Mesenchymal stem cell (in vitro differentiated cells and primary cell): Measurements from ENCODE around the gene LAMP1.

Experiments used
- DNase-seq: peaks from one replicate; pipeline ENCODE4 v3.0.0-alpha.2; 2013
- H2AFZ ChIP-seq: one replicate; pipeline ENCODE4 v1.6.1; 2013; ENCODE audit warnings: low read depth, mild to moderate bottlenecking, control low read depth, inconsistent platforms, low read length, moderate library complexity
- H2AK5ac ChIP-seq: 2 replicates; pipeline ENCODE4 v1.6.1; 2013; ENCODE audit warnings: low read length, moderate library complexity, mild to moderate bottlenecking, inconsistent platforms; ENCODE audit not compliant: severe bottlenecking
- H2BK120ac ChIP-seq: one replicate; pipeline ENCODE4 v1.6.1; 2013; ENCODE audit warnings: low read depth, mild to moderate bottlenecking, inconsistent platforms, low read length, moderate library complexity
- H2BK12ac ChIP-seq, 2 experiments: one replicate each; pipeline ENCODE4 v1.6.1; 2013; ENCODE audit warnings: inconsistent platforms in 2 of 2, low read length in 2 of 2, mild to moderate bottlenecking in 2 of 2, moderate library complexity in 2 of 2, control low read depth in 1 of 2
- H2BK15ac ChIP-seq: one replicate; pipeline ENCODE4 v1.6.1; 2013; ENCODE audit warnings: mild to moderate bottlenecking, low read depth, inconsistent platforms; ENCODE audit not compliant: poor library complexity, severe bottlenecking
- H2BK5ac ChIP-seq: 2 replicates; pipeline ENCODE4 v1.6.1; 2013; ENCODE audit warnings: low read depth, mild to moderate bottlenecking, low read length, control low read depth, inconsistent platforms; ENCODE audit not compliant: poor library complexity, severe bottlenecking
- H3K14ac ChIP-seq, 2 experiments: one replicate each; pipeline ENCODE4 v1.6.1; 2013; ENCODE audit warnings: inconsistent platforms in 2 of 2, low read length in 2 of 2, control low read depth in 1 of 2, mild to moderate bottlenecking in 1 of 2, moderate library complexity in 1 of 2
- H3K18ac ChIP-seq, 2 experiments: one replicate each; pipeline ENCODE4 v1.6.1; 2013; ENCODE audit warnings: inconsistent platforms in 2 of 2, low read length in 2 of 2, control low read depth in 1 of 2, low read depth in 1 of 2, mild to moderate bottlenecking in 1 of 2
- H3K23ac ChIP-seq, 2 experiments: one replicate each; pipeline ENCODE4 v1.6.1; 2013; ENCODE audit warnings: inconsistent platforms in 2 of 2, low read length in 2 of 2, mild to moderate bottlenecking in 2 of 2, moderate library complexity in 2 of 2, control low read depth in 1 of 2
- H3K27ac ChIP-seq: 2 replicates; pipeline ENCODE4 v1.5.1; 2013; ENCODE audit warnings: mild to moderate bottlenecking, moderate library complexity, low read length, control low read depth, inconsistent platforms; ENCODE audit not compliant: poor library complexity, severe bottlenecking
- H3K27me3 ChIP-seq, 2 experiments: 2 replicates each; pipeline versions ENCODE4 v1.6.1 to v1.7.0; 2013; ENCODE audit warnings: low read length in 2 of 2, mild to moderate bottlenecking in 2 of 2, moderate library complexity in 2 of 2, control low read depth in 1 of 2, inconsistent platforms in 1 of 2; ENCODE audit not compliant: control insufficient read depth in 1 of 2, insufficient read depth in 1 of 2
- H3K36me3 ChIP-seq, 2 experiments: 2 replicates each; pipeline versions ENCODE4 v1.6.1 to v1.7.0; 2013; ENCODE audit warnings: low read length in 2 of 2, control low read depth in 1 of 2, inconsistent platforms in 1 of 2, low read depth in 1 of 2, mild to moderate bottlenecking in 1 of 2; ENCODE audit not compliant: insufficient read depth in 2 of 2, control insufficient read depth in 1 of 2
- H3K4ac ChIP-seq, 2 experiments: one replicate each; pipeline ENCODE4 v1.6.1; 2013; ENCODE audit warnings: inconsistent platforms in 2 of 2, low read length in 2 of 2, mild to moderate bottlenecking in 2 of 2, moderate library complexity in 2 of 2, control low read depth in 1 of 2, low read depth in 1 of 2
- H3K4me1 ChIP-seq: 2 replicates; pipeline ENCODE4 v1.6.1; 2013; ENCODE audit warnings: low read depth, low read length, control low read depth; ENCODE audit not compliant: control insufficient read depth, insufficient read depth
- H3K4me2 ChIP-seq: 2 replicates; pipeline ENCODE4 v1.6.1; 2013; ENCODE audit warnings: low read length, mild to moderate bottlenecking, inconsistent platforms; ENCODE audit not compliant: poor library complexity, severe bottlenecking
- H3K4me3 ChIP-seq, 2 experiments: 2 replicates each; pipeline versions ENCODE4 v1.5.1 to v1.7.0; 2013; ENCODE audit warnings: low read length in 2 of 2, mild to moderate bottlenecking in 2 of 2, control low read depth in 1 of 2, low read depth in 1 of 2; ENCODE audit not compliant: insufficient read depth in 1 of 2
- H3K79me1 ChIP-seq: replicated peaks from 2 replicates; pipeline ENCODE4 v1.6.1; 2013; ENCODE audit warnings: mild to moderate bottlenecking, control low read depth, low read length, inconsistent platforms; ENCODE audit not compliant: poor library complexity, severe bottlenecking
- H3K9ac ChIP-seq: 2 replicates; pipeline ENCODE4 v1.7.0; 2013; ENCODE audit warnings: mild to moderate bottlenecking, low read length, moderate library complexity
- H3K9me3 ChIP-seq: 2 replicates; pipeline ENCODE4 v1.7.0; 2013; ENCODE audit warnings: mild to moderate bottlenecking, low read length; ENCODE audit not compliant: control insufficient read depth
- H4K8ac ChIP-seq: one replicate; pipeline ENCODE4 v1.6.1; 2013; ENCODE audit warnings: inconsistent platforms, mild to moderate bottlenecking, low read length, moderate library complexity
- H4K91ac ChIP-seq: one replicate; pipeline ENCODE4 v1.6.1; 2013; ENCODE audit warnings: mild to moderate bottlenecking, low read length, inconsistent platforms
- WGBS: methylation state at CpG from one replicate; pipeline ENCODE4 v1.1.7; 2013; ENCODE audit warnings: mixed read lengths; 5-methylcytosine and 5-hydroxymethylcytosine counted together

Gene LAMP1

DNA sequence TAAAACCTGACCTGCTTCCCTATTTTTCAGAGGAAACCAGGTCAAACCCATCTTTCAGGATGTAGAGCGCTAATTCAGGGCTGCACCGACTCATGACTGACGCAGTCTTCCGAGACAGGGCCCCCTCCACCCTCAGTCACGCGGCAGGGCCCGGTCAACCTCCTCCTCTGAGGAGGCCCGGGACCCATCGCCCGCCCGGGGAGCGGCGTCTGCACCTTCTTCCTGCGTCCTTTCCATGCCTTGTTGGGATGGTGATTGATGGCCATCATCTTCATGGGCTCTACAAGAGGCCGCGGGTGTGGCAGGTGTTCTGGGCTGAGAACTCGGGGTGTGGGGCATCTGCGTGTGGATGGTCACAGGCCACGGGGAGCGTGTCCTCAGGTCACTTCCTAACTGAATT, 40.9 kb downstream of the LAMP1 start:
- Histone ChIP-seq H3K79me1 (no peaks in the 10 kb centered on the region), H3K9me3 (no peaks in the 10 kb centered on the region), H3K27ac (no peak overlapping the region), H3K23ac (no peak overlapping the region), H3K4me3 (no peak overlapping the region), H2AK5ac (no peak overlapping the region), H3K14ac (no peak overlapping the region), H2BK15ac (no peak overlapping the region), H3K18ac (no peak overlapping the region), H4K91ac (no peak overlapping the region), H3K9ac (no peak overlapping the region), H2BK12ac (no peak overlapping the region), H3K36me3 (peaks cover 0 to 4% of the 10 kb centered on the region in 2 experiments), H3K27me3 (no peaks in the 10 kb centered on the region), H3K4ac (no peak overlapping the region), H3K4me1 (peaks cover 3% of the 10 kb centered on the region), H2BK120ac (no peak overlapping the region), H2BK5ac (no peak overlapping the region), H3K4me2 (no peak overlapping the region), H2AFZ (no peak overlapping the region), H4K8ac (no peak overlapping the region)
- no peak for DNase-seq
- 96% methylated on average over 20 of the region's 20 CpGs for WGBS

- WGBS: 94% methylated on average over 15 of the region's 15 CpGs
- H3K4me3 ChIP-seq: no peak overlapping the region
- DNase-seq: no peak
Measured at GRCh38 chr13:113338451-113338850, 41.4 kb downstream of the LAMP1 start.

GRCh38 chr13:113342820-113343691, 46.0 kb downstream of the LAMP1 start:
- H3K36me3 ChIP-seq: peaks cover 0 to 14% of the 10 kb centered on the region in 2 experiments
- no peak overlapping the region for H2BK5ac ChIP-seq
- H3K18ac ChIP-seq: no peak overlapping the region
- no peaks in the 10 kb centered on the region for H3K79me1 ChIP-seq
- no peak overlapping the region for H2BK12ac ChIP-seq
- no peak overlapping the region for H2BK120ac ChIP-seq
- H3K4me1 ChIP-seq: no peaks in the 10 kb centered on the region
- no peaks in the 10 kb centered on the region for H3K27me3 ChIP-seq
- no peak overlapping the region for H3K4me2 ChIP-seq
- no peak overlapping the region for H3K27ac ChIP-seq
- no peak overlapping the region for H4K8ac ChIP-seq
- 91% methylated on average over 34 of the region's 34 CpGs for WGBS
- no peak overlapping the region for H2AFZ ChIP-seq
- H3K23ac ChIP-seq: no peak overlapping the region
- no peak overlapping the region for H3K14ac ChIP-seq
- H3K4ac ChIP-seq: no peak overlapping the region
- DNase-seq: no peak
- no peak overlapping the region for H3K9ac ChIP-seq
- H2BK15ac ChIP-seq: no peak overlapping the region
- H4K91ac ChIP-seq: no peak overlapping the region
- no peak overlapping the region for H3K4me3 ChIP-seq
- no peaks in the 10 kb centered on the region for H3K9me3 ChIP-seq
- no peak overlapping the region for H2AK5ac ChIP-seq

More at GRCh38 chr13:113338451-113338850, 41.4 kb downstream of the LAMP1 start:
- H3K27me3 ChIP-seq: no peaks in the 10 kb centered on the region
- no peak overlapping the region for H2BK120ac ChIP-seq
- no peaks in the 10 kb centered on the region for H3K79me1 ChIP-seq
- H2AK5ac ChIP-seq: no peak overlapping the region
- no peak overlapping the region for H3K23ac ChIP-seq
- no peak overlapping the region for H2BK15ac ChIP-seq
- H2AFZ ChIP-seq: no peak overlapping the region
- H4K91ac ChIP-seq: no peak overlapping the region
- no peak overlapping the region for H2BK5ac ChIP-seq
- peaks cover 0 to 6% of the 10 kb centered on the region in 2 experiments for H3K36me3 ChIP-seq
- no peaks in the 10 kb centered on the region for H3K9me3 ChIP-seq
- H3K4me1 ChIP-seq: peaks cover 3% of the 10 kb centered on the region
- H3K4ac ChIP-seq: no peak overlapping the region
- H2BK12ac ChIP-seq: no peak overlapping the region
- no peak overlapping the region for H3K14ac ChIP-seq
- H3K27ac ChIP-seq: no peak overlapping the region
- H3K4me2 ChIP-seq: no peak overlapping the region
- no peak overlapping the region for H4K8ac ChIP-seq
- no peak overlapping the region for H3K9ac ChIP-seq
- no peak overlapping the region for H3K18ac ChIP-seq

DNA sequence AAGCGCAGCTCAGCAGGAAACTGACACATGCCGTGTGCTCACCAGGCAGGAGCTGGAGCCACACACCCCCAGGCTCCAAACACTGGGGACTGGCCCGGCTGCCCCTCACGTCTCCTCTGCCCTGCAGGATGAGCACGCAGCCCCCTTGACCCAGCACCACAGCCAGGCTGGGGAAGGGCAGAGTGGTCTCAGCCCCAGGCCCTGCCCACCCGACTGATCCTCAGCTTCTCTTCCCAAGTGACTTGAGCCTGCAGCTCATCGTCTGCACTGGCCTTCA, 46.6 kb downstream of the LAMP1 start:
- Histone ChIP-seq H3K4me1 (no peaks in the 10 kb centered on the region), H3K79me1 (no peaks in the 10 kb centered on the region), H3K23ac (no peak overlapping the region), H3K18ac (no peak overlapping the region), H2AK5ac (no peak overlapping the region), H2BK120ac (no peak overlapping the region), H2BK12ac (no peak overlapping the region), H4K91ac (no peak overlapping the region), H3K27ac (no peak overlapping the region), H2AFZ (no peak overlapping the region), H3K14ac (no peak overlapping the region), H2BK15ac (no peak overlapping the region), H3K36me3 (peaks cover 0 to 15% of the 10 kb centered on the region in 2 experiments), H3K9me3 (no peaks in the 10 kb centered on the region), H3K4me2 (no peak overlapping the region), H3K4me3 (no peak overlapping the region), H3K27me3 (no peaks in the 10 kb centered on the region), H3K4ac (no peak overlapping the region), H3K9ac (no peak overlapping the region), H4K8ac (no peak overlapping the region), H2BK5ac (no peak overlapping the region)
- WGBS: 90% methylated on average over 5 of the region's 7 CpGs
- no peak for DNase-seq
